ENCODE data around the gene ZNF746.

DNA sequence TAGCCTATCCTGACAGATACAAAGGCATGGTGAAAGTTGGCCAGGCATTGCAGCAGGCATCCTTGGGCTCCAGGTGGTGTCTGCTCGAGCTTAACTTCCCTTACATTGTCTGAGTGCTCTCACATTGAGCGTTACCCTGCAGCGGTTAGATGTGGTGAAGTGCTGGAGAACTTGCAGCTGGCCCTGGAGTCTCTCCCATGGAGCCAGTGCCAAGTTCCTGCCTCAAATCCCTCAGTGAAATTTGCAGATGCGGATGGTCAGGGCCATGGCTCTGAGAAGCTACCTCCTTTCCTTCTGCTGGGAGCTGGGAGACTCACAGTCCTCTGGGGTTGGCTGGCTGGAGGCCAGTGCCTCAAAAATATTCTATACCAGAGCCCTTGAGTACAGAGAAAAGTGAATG lies 3.3 kb upstream of the ZNF746 start:
- TF ChIP-seq, protein P1, sequence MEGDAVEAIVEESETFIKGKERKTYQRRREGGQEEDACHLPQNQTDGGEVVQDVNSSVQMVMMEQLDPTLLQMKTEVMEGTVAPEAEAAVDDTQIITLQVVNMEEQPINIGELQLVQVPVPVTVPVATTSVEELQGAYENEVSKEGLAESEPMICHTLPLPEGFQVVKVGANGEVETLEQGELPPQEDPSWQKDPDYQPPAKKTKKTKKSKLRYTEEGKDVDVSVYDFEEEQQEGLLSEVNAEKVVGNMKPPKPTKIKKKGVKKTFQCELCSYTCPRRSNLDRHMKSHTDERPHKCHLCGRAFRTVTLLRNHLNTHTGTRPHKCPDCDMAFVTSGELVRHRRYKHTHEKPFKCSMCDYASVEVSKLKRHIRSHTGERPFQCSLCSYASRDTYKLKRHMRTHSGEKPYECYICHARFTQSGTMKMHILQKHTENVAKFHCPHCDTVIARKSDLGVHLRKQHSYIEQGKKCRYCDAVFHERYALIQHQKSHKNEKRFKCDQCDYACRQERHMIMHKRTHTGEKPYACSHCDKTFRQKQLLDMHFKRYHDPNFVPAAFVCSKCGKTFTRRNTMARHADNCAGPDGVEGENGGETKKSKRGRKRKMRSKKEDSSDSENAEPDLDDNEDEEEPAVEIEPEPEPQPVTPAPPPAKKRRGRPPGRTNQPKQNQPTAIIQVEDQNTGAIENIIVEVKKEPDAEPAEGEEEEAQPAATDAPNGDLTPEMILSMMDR (IDR thresholded peaks at IDR 0.05), result no peak
- no peak for TF ChIP-seq POLR2AphosphoS5 (IDR thresholded peaks at IDR 0.05)
